22Rv1 (cell line): ENCODE data around the gene STAG3.
"Not testable (repeated sequence)": the region's sequence is repeated elsewhere in the genome, so short reads cannot be mapped to it uniquely, and the experiment has no call there.

ENCODE experiments used
- ZFX ChIP-seq: fragments of 450-650 bp; IDR thresholded peaks from 2 replicates; pipeline ENCODE4 v1.6.1; 2017; ENCODE audit warnings: antibody characterized with exemption, borderline replicate concordance
- TF ChIP-seq, protein P1 (sequence below): fragments of 450-650 bp; IDR thresholded peaks from 2 replicates; pipeline ENCODE4 v1.5.1; 2017; ENCODE audit warnings: mild to moderate bottlenecking

- TF ChIP-seq, protein P1, sequence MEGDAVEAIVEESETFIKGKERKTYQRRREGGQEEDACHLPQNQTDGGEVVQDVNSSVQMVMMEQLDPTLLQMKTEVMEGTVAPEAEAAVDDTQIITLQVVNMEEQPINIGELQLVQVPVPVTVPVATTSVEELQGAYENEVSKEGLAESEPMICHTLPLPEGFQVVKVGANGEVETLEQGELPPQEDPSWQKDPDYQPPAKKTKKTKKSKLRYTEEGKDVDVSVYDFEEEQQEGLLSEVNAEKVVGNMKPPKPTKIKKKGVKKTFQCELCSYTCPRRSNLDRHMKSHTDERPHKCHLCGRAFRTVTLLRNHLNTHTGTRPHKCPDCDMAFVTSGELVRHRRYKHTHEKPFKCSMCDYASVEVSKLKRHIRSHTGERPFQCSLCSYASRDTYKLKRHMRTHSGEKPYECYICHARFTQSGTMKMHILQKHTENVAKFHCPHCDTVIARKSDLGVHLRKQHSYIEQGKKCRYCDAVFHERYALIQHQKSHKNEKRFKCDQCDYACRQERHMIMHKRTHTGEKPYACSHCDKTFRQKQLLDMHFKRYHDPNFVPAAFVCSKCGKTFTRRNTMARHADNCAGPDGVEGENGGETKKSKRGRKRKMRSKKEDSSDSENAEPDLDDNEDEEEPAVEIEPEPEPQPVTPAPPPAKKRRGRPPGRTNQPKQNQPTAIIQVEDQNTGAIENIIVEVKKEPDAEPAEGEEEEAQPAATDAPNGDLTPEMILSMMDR: not testable (repeated sequence)
- TF ChIP-seq ZFX: not testable (repeated sequence)
Measured at GRCh38 chr7:100246865-100247137, 69.1 kb downstream of the STAG3 start.
